Neural cell (in vitro differentiated cells): ENCODE measurements around the gene PARP8. TPM values are rescaled to one million over a fixed set of nuclear protein-coding genes. Genes with fewer than 3 reads are reported as not detected.
A peak's percentile ranks its signal among the peaks of the same experiment; 100 is the strongest.
"Not testable (repeated sequence)": the region's sequence is repeated elsewhere in the genome, so short reads cannot be mapped to it uniquely, and the experiment has no call there.

Source experiments
- H2AFZ ChIP-seq: fragments of 200-600, 300-800 bp; sonication (generic), shearing (Covaris generic); 2 replicates; pipeline ENCODE4 v1.6.0; 2014; ENCODE audit warnings: low read depth, mild to moderate bottlenecking, antibody characterized with exemption, low read length, moderate library complexity
- H3F3A ChIP-seq: fragments of 200-600 bp; shearing (Covaris generic); 2 replicates; pipeline ENCODE4 v1.6.1; 2016; ENCODE audit warnings: mild to moderate bottlenecking, moderate library complexity, mixed read lengths, antibody characterized with exemption, low read length; ENCODE audit not compliant: insufficient read depth, poor library complexity, severe bottlenecking
- H3K27ac ChIP-seq: fragments of 200-600, 300-800 bp; sonication (generic), shearing (Covaris generic); 2 replicates; pipeline ENCODE4 v1.5.1; 2014; ENCODE audit warnings: mild to moderate bottlenecking, low read length, moderate library complexity
- H3K27me3 ChIP-seq: fragments of 300-800, 200-600 bp; sonication (generic), shearing (Covaris generic); 2 replicates; pipeline ENCODE4 v1.6.0; 2014; ENCODE audit warnings: mild to moderate bottlenecking, low read depth, low read length, moderate library complexity; ENCODE audit not compliant: insufficient read depth
- H3K36me3 ChIP-seq: fragments of 300-800, 200-600 bp; sonication (generic), shearing (Covaris generic); 2 replicates; pipeline ENCODE4 v1.5.1; 2014; ENCODE audit warnings: mild to moderate bottlenecking, antibody characterized with exemption, low read length, moderate library complexity; ENCODE audit not compliant: insufficient read depth
- H3K4me2 ChIP-seq: fragments of 300-800, 200-600 bp; sonication (generic), shearing (Covaris generic); 2 replicates; pipeline ENCODE4 v1.6.0; 2014; ENCODE audit warnings: mild to moderate bottlenecking, low read length
- H3K4me3 ChIP-seq: fragments of 300-800, 200-600 bp; sonication (generic), shearing (Covaris generic); 2 replicates; pipeline ENCODE4 v1.5.1; 2014; ENCODE audit warnings: mild to moderate bottlenecking, low read length, moderate library complexity
- H3K79me2 ChIP-seq: fragments of 200-600 bp; shearing (Covaris generic); replicated peaks from 2 replicates; pipeline ENCODE4 v1.6.0; 2014; ENCODE audit warnings: mild to moderate bottlenecking, low read length, moderate library complexity; ENCODE audit not compliant: insufficient read depth
- H3K9ac ChIP-seq: fragments of 300-800, 200-600 bp; sonication (generic), shearing (Covaris generic); 2 replicates; pipeline ENCODE4 v1.6.1; 2016; ENCODE audit warnings: mild to moderate bottlenecking, low read length, mixed read lengths
- H3K9me2 ChIP-seq: fragments of 200-600 bp; shearing (Covaris generic); 2 replicates; pipeline ENCODE4 v1.6.1; 2016; ENCODE audit warnings: mild to moderate bottlenecking, low read length, mixed read lengths; ENCODE audit not compliant: insufficient read depth
- H3K9me3 ChIP-seq: fragments of 200-600, 300-800 bp; sonication (generic), shearing (Covaris generic); 2 replicates; pipeline ENCODE4 v1.6.1; 2016; ENCODE audit warnings: mild to moderate bottlenecking, mixed run types, low read length, moderate library complexity, mixed read lengths
- H4K20me1 ChIP-seq: fragments of 200-600 bp; shearing (Covaris generic); 2 replicates; pipeline ENCODE4 v1.6.1; 2016; ENCODE audit warnings: mild to moderate bottlenecking, mixed run types; ENCODE audit not compliant: insufficient read depth
- CTCF ChIP-seq: fragments of 450-650 bp; IDR thresholded peaks from 2 replicates; pipeline ENCODE4 v1.5.1; 2014; ENCODE audit warnings: antibody characterized with exemption, mild to moderate bottlenecking, moderate library complexity; ENCODE audit not compliant: poor library complexity, severe bottlenecking
- EP300 ChIP-seq: fragments of 450-650 bp; conservative IDR thresholded peaks from 2 replicates; pipeline ENCODE4 v1.6.1; 2014; ENCODE audit warnings: antibody characterized with exemption, mild to moderate bottlenecking, moderate library complexity; ENCODE audit not compliant: poor library complexity, severe bottlenecking
- EZH2 ChIP-seq: fragments of 200-600, 300-800 bp; shearing (Covaris generic), sonication (generic); IDR thresholded peaks from 2 replicates; pipeline ENCODE4 v1.6.1; 2014; ENCODE audit warnings: antibody characterized with exemption, low read length, borderline replicate concordance, mild to moderate bottlenecking; ENCODE audit not compliant: insufficient read depth, poor library complexity, severe bottlenecking
- MXI1 ChIP-seq: fragments of 450-650 bp; conservative IDR thresholded peaks from 2 replicates; pipeline ENCODE4 v1.6.1; 2014; ENCODE audit warnings: antibody characterized with exemption, mild to moderate bottlenecking; ENCODE audit not compliant: poor library complexity, severe bottlenecking
- POLR2AphosphoS5 ChIP-seq: IDR thresholded peaks from 2 replicates; pipeline ENCODE4 v1.6.1; 2012
- RAD21 ChIP-seq: fragments of 450-650 bp; conservative IDR thresholded peaks from 2 replicates; pipeline ENCODE4 v1.6.1; 2014; ENCODE audit warnings: antibody characterized with exemption, mild to moderate bottlenecking, moderate library complexity
- REST ChIP-seq: IDR thresholded peaks from 2 replicates; pipeline ENCODE4 v1.6.1; 2012; ENCODE audit warnings: borderline replicate concordance
- SMC3 ChIP-seq: fragments of 450-650 bp; conservative IDR thresholded peaks from 2 replicates; pipeline ENCODE4 v1.6.1; 2014; ENCODE audit warnings: antibody characterized with exemption, mild to moderate bottlenecking, moderate library complexity; ENCODE audit not compliant: poor library complexity
- TAF1 ChIP-seq: IDR thresholded peaks from 2 replicates; pipeline ENCODE4 v1.6.1; 2012; ENCODE audit warnings: low read depth
- polyA minus RNA-seq: library from RNA; depleted of rRNA, polyadenylated mRNA; stranded (reverse); fragments of >200 nt; gene quantifications from 2 replicates; pipeline ENCODE4 v1.2.3, GENCODE V29; 2014
- polyA plus RNA-seq: library from polyadenylated mRNA; depleted of rRNA; stranded (reverse); fragments of >200 nt; gene quantifications from 2 replicates; pipeline ENCODE4 v1.2.3, GENCODE V29; 2014

The PARP8 gene
- polyA plus RNA-seq (29.9 and 58.0 TPM in 2 replicates), polyA minus RNA-seq (72.3 and 84.6 TPM in 2 replicates)

GRCh38 chr5:50666261-50667022, at the start of gene PARP8:
Gene PARP8, plus strand, starts transcription at chr5:50666637. Its CDS starts 459 bp downstream, at chr5:50667096.
- no peaks in the 10 kb centered on the region for H3K9me2 ChIP-seq
- H3F3A ChIP-seq: no peaks in the 10 kb centered on the region
- H3K9ac ChIP-seq: peak within 1 kb of the TSS; percentile 78
- no peaks in the 10 kb centered on the region for H3K27me3 ChIP-seq
- TF ChIP-seq EZH2: no peak
- no peak for TF ChIP-seq CTCF
- no peak for TF ChIP-seq RAD21
- no peak for TF ChIP-seq SMC3
- TF ChIP-seq EP300: no peak
- no peak for TF ChIP-seq POLR2AphosphoS5
- H4K20me1 ChIP-seq: no peaks in the 10 kb centered on the region
- H3K4me2 ChIP-seq: no peak within 1 kb of the TSS
- H3K4me3 ChIP-seq: peak within 1 kb of the TSS; percentile 80
- H2AFZ ChIP-seq: peak within 1 kb of the TSS; percentile 60
- H3K36me3 ChIP-seq: no peaks in the 10 kb centered on the region
- H3K79me2 ChIP-seq: peaks cover 17% of the 10 kb centered on the region
- H3K9me3 ChIP-seq: no peaks in the 10 kb centered on the region
- peak within 1 kb of the TSS; percentile 75 for H3K27ac ChIP-seq

- Histone ChIP-seq H4K20me1 (no peaks in the 10 kb centered on the region), H3K4me2 (no peak overlapping the region), H3F3A (no peaks in the 10 kb centered on the region), H2AFZ (no peak overlapping the region), H3K9ac (no peak overlapping the region), H3K4me3 (no peak overlapping the region), H3K79me2 (no peaks in the 10 kb centered on the region), H3K27ac (no peak overlapping the region), H3K36me3 (no peaks in the 10 kb centered on the region), H3K9me2 (no peaks in the 10 kb centered on the region), H3K27me3 (no peaks in the 10 kb centered on the region), H3K9me3 (no peaks in the 10 kb centered on the region)
- TF ChIP-seq EP300: no peak
- no peak for TF ChIP-seq RAD21
- TF ChIP-seq CTCF: no peak
- no peak for TF ChIP-seq POLR2AphosphoS5
- no peak for TF ChIP-seq EZH2
- no peak for TF ChIP-seq TAF1
- no peak for TF ChIP-seq REST
- no peak for TF ChIP-seq MXI1
These were observed 42.8 kb upstream of the PARP8 start for GRCh38 chr5:50623666-50624065.

GRCh38 chr5:50634866-50635265, 31.6 kb upstream of the PARP8 start:
- not testable (repeated sequence) for H3K4me2 ChIP-seq, H3K27me3 ChIP-seq, H3K4me3 ChIP-seq, H4K20me1 ChIP-seq, H3K36me3 ChIP-seq, H3K79me2 ChIP-seq, H3K9me3 ChIP-seq, H3K27ac ChIP-seq, H2AFZ ChIP-seq, H3K9ac ChIP-seq, H3F3A ChIP-seq, H3K9me2 ChIP-seq

GRCh38 chr5:50637576-50637975, 28.9 kb upstream of the PARP8 start:
- H3K27ac ChIP-seq, H3K27me3 ChIP-seq, H3K9me2 ChIP-seq, H3K79me2 ChIP-seq, H3F3A ChIP-seq, H3K4me2 ChIP-seq, H2AFZ ChIP-seq, H3K9me3 ChIP-seq, H3K9ac ChIP-seq, H3K4me3 ChIP-seq, H4K20me1 ChIP-seq, H3K36me3 ChIP-seq: not testable (repeated sequence)
